NCI-H2029 (cell line): Measurements from ENCODE around the gene KIF5C.

Experiments used
- DNase-seq: peaks from one replicate; lab custom pipeline; 2025; lab: John Stamatoyannopoulos, UW

KIF5C gene

DNA sequence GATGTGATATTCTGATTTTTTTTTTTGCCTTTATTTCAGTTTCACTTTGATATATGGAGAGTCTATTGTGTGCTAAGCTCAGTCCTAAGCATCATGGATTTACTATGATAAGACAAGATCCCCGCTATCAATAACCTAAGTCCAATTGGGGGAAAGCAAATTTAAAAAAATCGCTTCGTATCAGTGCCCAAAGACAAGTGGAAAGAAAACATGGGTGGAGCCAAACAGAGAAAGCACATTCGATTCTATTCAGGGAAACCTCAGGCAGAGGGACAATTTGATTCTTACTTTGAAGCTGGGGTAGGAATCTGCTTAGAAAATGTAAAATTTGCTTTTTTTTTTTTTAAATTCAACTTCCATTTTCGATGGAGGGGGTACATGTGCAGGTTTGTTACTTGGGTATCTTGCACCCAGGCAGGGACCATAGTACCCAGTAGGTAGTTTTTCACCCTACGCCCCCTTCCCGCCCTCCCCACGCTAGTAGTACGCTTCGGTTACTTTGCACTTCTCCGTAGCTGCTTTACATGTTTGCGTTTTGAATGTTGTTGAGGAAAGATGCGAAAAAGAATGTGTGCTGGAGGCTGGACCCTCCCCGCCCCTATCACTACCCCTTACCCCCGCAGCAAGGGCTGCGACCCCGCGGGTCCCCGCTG, 12.4 kb downstream of the KIF5C start:
- DNase-seq, result peak; percentile 41

DNA sequence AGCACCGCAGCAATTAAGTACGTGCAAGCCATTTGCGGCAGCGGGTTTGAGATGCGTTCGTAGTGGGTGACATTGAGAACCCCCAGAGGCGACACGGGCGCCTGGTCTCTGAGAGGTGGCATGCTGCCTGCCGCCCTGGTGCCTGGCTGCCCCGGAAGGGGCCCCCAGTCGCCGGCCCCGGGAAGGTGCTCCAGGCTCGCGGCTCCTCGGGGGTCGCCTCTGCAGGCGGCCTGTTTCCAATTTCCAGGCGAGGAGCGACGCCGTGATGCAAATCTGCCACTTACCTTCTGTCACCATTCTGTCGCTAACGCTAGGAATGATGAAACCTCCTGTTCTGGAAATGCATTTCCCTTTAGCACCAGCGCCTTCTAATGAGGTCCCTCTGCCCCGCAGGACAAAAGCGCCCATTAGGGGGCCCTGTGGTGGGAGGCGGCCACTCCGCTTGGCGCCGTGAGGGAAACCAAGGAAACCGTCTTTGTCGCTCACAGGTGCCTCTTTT, 13.0 kb downstream of the KIF5C start:
- peak; percentile 29 for DNase-seq

DNA sequence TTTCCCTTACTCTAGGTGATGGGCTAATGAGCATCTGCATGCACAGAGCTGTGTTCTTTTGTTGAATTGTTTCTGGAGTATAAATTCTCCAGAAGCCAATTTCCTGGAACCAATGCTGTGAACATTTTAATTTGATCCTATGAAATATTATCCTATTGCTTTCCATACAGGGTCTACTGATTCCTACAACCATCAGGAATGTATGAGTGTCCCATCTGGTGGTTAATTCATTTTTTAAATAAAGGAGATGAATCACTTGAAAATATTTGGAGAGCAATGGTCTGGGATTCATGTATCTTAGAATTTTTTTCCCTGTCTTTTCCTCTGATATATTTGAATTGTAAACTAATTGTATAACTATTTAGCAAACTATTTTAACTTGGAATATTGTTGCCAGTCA, 14.0 kb downstream of the KIF5C start:
- DNase-seq, result no peak

DNA sequence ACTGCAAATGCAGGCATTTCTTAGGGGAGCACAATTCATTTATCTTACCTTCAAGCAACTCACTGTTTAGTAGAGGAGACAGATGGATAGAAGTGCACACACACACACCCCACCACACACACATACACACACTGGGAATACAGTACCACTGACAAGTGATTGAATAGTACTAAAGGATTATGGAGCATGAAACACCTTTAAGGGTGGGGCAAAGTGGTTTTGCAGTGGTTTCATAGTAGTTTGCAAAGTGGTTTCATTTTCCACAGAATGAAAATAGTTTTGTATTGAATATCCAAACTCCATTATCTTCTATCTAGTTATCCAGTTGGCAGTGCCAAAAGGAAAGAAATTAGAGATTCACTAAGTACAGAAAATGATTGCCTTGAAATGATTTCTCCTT, 18.9 kb downstream of the KIF5C start:
- no peak for DNase-seq

DNA sequence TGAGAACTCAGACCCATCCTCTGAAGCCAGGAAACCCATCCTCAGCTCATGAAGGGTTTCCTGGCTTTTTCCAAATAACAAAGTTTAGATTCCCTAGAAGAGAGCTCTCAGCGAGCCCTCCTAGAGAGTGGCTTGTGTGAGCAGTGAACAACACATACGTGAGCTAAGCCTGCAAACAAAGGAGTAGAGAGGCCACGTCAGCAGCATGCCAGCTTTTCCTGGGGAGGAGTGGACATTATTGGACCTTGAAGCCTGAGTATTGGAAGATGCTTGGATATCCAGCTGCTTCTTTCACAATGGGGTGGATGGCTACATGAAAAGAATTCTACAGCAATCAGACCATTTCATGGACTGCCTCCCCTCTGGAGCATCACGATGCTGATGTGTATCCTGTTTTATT, 21.1 kb downstream of the KIF5C start:
- DNase-seq, result peak; percentile 56

DNA sequence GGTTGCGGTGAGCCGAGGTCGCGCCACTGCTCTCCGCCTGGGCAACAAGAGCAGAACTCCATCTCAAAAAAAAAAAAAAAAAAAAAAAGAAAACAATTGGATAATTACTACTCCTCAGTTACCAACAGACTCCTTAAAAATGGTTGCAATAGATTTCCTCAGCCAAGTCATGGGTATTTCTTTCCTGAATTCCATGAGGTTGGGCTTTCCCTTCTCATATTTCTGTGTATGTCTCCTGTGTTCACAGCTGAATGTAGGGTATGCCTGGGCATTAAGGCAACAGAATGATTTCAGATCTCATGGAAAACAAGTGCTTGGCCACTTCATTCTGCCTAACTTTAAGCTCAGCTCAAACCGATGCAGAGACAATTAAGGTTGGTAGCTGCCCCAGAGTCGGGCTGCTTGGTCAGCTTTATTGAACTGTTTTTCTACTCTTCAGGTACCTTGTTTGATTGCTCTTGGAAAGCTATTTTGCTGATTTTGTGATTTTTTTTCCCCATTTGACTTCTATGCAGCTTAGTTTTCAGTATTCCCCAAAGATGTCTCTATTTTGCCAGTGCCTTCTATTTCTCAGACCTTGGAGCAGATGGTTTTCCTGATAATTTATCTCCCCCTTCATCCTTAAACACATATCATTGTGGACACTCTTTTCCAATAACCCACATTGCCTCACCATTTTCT, 24.8 kb downstream of the KIF5C start:
- peak; percentile 34 for DNase-seq

DNA sequence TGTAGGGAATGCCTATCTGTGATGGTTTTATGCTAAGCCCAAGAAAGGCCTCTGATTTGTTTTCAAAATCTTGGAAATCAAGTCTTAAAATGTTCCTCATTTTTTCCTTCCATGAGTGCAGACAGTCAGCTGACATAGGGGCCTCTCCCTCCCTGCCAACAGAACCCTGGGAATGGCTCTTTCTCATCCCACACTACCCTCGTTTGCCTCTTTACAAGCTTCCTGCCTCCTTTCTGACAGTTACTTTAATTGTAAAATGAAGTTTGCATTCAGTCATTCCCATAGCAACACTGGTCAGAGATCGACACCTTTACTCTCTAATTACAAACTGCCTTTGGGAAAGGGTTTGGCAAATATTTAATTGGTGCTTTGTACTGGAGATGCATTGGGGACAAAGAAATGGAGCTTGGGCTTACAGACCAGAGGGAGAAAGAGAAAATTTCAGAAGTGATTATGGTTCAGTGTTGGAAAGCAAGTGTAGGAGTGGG, 25.4 kb downstream of the KIF5C start:
- DNase-seq, result peak; percentile 60

DNA sequence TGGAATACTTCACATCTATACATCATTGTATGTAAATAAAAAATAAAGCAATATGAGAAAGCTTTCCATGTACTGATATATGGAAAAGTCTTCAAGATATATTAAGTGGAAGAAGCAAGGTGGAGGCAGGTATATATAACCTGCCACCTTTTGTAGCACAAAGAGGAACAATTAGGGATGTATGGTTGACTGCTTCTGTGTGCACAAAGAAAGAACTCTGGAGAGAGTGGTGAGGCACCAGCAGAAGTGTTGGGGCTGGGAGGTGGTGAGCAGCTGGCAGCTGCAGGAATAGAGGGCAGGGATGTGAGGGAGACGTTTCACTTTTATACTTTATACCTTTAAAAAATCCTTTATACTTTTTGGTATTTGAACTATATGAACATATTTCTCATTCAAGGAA, 26.1 kb downstream of the KIF5C start:
- DNase-seq, result peak; percentile 77

DNA sequence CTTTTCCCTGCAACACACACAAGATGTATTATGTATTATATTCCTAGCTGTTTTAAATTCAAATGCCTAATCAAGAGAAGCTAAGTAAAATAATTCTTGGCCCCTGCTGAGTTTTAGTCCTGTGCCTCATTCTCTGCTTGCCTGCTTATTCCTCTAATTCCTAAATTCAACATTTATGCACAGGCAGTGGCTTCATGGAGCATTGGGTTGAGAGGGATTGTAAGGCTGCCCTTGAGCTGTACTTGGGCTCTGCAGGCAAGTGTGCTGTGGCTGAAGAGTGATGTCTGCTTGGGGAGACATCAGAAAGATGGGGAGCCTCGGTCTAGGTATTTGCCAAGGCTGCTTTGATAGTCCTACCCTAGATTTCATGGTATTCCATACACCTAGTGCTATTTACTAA, 27.8 kb downstream of the KIF5C start:
- no peak for DNase-seq

DNA sequence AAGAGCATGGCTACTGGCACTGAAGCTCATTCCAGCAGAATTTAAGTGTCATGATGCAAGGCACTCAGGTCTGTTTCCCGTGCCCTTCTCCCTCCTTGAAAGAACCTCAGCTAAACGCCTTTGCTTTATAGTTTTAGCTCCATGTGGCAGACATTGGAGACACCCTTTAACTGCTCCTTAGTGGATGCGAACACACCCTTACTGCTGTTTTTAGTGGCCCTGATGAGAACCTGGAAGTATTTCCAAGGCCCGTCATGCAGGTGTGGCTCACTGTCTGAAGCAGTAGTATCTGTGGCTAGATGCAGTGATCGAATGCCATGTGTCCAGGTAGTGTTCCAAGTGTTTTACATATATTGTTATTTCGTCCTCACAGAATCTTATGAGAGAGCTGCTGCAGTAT, 28.3 kb downstream of the KIF5C start:
- DNase-seq, result peak; percentile 29

DNA sequence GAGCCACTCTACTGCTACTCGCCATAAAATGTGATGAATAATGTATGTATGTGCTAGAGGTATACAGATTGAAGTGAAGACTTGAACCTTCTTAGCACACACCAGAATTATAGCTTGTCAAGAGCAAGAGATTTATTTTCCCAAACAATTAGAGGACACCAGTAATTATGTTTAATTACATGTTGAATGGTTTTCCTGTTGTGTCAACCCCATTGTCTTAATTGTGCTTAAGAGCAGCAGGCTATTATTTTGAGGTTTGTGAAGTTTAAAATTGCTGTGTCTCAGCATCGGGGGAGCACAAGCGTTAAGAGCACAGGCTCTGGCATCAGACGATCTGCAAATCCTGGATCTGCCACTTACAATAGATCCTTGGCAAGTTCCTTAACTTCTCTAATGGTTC, 29.0 kb downstream of the KIF5C start:
- DNase-seq, result no peak

DNA sequence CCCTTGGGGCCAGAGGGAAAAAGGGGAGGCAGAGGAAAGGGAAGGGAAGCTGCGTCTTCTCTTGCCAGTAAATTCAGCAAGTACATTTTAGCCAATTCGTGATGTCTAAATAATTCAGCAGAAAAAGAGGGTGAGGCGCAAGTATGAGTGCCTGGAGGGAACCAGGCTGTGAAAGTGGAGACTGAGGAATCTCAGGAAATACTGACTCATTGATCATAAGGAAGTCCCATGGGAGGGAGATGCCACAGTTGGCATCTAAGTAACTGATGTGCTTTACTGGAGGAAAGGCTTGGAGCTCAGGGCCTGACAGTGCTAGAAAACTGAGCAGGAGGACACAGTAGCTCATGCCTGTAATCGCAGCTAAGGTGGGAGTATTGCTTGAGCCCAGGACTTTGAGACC, 31.1 kb downstream of the KIF5C start:
- no peak for DNase-seq

DNA sequence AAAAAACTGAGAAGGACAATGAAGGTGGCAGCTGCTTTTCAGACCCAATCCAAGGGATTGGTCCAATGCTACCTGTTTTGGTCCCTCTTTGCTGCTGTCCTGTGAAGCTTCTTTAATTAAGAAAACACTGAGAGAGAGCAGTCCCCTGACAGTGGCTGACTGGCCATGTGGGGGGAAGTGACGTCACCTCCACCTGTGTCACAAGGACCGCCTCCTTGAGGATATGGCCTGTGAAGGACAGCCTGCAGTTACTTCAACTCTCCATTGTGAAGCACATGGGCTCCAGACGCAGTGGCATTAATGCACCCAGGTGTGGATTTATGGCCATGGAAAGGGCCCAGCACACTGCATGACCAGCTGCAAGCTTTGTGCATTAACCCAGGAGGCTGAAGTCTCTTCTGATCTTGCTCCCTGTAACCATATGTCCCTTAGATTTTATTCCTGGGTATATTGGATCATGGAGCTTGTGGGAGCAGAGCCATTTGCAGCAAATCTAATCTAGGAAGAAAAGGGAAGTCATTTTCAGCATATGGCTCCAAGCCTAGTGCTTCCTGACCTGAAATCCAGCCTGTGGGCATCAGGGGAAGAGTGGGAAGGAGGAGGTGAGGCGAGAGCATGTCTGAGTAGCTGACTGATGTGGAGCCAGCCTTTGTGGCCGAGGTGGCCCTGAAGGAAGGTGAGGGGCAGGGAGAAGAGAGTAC, 32.2 kb downstream of the KIF5C start:
- no peak for DNase-seq

DNA sequence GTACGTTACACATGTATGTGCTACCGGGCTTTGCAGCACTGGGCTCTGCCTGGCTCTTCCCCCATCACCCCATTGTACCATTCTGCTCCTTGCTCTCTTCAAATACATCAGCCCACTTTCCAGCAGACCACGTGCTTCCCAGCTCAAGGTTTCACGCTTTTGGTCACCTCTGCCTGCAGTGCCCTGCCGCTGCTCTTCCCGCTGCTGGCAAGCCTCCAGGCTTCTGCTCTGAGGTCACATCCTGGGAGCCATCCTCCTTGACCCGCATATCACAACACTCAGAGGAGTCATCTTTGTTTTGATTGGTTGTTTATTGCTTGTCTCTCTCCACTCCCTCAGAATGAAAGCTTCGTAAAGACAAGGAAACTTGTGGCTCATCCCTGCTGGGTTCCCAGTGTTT, 34.1 kb downstream of the KIF5C start:
- DNase-seq, result peak; percentile 82

DNA sequence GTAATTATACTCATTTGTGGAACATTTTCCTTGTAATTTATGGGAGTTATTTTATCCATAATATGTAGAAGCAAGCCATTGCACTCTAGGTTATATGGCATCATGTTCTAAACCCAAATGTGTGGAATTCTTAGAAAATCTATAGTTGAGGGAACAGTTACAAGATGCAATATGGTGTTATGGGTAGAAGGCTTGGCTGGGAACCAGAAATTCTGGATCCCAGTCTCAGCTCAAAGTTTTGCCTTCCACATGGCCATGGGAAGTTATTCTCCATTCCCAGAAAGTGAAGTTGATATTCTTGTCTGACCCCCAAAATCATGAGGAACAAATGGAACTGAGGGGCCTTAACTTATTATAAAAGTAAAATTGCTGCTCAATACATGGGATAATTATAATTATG, 38.0 kb downstream of the KIF5C start:
- DNase-seq, result no peak

DNA sequence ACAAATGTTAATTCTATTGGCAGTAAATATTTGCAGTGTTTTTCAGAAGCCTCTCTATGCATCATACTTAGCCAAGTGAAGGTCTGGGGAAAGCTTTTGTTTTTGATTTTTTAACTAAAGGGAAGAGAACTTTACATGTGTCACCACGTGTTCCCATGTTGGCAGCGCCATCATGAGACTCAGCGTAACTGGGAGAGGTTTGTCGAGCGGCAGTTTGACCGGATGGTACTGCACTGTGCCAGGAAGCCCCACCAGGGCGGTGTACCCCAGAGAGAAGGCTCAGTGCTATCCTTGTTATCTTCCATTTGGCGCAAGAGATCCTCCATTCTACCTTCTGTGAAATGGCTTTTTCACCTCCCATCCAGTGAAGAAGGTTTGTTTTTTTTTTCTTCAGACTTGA, 38.5 kb downstream of the KIF5C start:
- DNase-seq, result no peak

DNA sequence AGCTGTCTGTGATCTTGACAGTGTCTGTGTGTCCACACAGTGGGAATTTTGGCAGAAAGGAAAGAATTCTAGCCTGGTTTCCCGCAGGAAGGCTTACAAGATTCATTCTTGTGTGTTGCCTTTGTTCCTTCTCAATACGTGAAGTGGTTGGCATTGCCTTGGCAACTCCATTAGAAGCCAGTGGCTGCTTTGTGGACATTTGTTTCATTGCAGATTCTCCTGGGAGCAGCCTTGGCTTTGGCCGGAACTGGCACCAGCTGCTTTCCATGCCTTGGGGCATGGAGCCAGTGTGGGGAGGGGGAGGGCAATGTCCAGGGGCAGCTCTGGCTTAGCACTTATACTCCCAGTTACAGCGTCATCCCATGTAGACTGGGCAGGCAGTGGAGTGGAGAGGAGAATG, 39.4 kb downstream of the KIF5C start:
- DNase-seq, result peak; percentile 80

DNA sequence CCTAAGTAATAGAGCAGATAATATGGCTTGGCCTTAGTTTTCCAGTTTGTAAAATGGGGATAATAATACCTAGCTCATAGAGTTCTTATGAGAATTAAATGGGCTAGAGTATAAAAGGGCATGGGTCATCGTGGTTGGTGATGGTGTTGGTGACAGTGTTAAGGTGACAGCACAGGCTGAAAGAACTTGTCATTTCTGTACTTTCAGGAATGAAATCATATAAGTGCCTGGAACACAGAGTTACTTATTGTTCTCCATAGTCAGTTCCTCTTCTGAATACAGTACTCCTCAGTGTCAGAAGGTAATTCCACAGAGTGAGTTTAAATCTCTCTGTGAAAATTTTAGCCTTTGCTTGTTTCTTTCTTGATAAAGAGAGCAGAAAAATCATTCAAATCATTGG, 42.4 kb downstream of the KIF5C start:
- DNase-seq, result no peak

DNA sequence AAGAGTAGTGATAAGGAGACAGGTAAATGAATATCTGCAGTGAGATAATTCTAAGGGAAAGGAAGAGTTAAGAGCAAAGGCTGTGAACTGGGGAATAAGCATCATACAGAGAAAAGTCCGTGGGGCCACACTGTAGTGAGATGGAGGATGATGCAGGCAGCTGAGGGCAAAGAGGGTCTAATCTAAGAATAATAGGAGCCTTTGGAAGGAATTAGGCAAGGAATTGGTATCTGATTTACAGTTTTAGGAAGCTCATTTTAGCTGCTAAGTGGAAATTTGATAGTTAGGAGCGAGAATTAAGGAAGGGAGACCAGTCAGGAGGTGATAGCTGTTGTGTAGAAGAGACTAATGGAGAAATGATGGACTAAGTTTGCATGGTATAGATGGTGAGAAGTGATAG, 43.5 kb downstream of the KIF5C start:
- no peak for DNase-seq

DNA sequence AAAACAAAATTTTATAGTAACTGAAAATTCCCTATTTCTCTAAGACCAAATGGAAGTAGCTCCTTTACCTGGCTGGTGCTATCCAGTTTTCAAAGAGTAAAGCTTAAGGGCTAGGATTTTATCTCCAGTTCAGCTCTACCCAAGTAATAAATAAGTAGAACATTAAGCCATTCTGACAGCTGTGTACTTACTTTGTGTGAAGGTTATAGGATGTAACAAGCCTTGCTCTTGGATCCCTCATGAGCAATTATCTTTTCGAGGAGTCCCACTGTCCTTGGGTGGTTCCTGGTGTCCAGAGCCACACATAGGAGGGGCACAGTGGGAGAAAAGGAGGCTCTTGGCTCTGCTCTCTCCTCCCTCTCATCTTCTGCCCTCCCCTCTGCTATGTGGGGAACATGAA, 45.5 kb downstream of the KIF5C start:
- DNase-seq, result no peak

DNA sequence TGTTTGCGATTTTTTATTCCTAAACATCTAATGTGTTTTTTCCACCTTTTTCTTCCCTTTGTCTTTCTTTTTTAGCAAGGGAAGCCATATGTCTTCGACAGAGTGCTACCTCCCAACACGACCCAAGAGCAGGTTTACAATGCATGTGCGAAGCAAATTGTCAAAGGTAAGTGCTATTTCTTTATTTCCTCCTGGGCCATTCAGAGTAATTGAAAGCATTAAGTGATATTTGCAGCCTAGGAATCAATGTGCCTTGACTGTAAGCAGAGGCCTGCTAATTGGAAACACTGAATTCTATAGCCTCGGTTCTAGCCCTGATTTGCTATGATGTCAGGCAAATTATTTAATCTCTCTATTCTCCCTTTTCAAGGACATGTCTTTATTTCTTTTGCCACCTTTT, 47.0 kb downstream of the KIF5C start:
- DNase-seq, result no peak

DNA sequence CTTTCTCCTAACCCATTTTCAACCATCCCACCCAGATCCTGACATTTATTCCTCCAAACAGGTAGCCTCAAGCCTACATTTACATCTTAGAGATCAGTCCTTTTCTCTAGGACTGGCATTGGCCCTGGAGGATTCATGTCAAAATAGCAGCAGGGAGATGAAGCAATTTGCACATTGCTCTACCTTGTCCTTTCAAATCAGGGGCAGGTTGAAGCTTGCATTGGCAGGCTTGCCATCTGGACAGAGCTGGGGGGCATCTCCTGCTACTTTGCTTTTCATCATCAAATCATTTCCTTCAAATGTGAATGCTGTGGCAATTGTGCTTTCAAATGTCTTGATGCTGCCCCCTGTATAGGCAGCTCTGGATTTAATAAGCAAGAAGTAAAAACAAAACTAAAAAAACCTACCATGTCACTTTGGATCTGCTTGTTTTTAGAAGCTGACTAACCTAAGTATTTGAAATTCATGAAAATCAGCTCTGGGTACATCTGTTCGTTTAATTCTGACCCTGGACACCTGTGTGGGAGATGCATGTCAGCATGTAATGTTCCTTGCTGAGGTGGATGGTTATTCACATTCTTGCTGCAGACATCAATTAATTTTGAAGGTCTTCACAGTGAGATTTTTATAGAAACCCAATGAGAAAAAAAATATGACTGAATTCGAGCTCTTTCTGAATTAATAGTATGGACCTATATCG, 47.9 kb downstream of the KIF5C start:
- no peak for DNase-seq
